Measurements from ENCODE around the gene IPPK. TPM values are rescaled to one million over a fixed set of nuclear protein-coding genes. Genes with fewer than 3 reads are reported as not detected.
"Not testable (repeated sequence)": the region's sequence is repeated elsewhere in the genome, so short reads cannot be mapped to it uniquely, and the experiment has no call there.

The IPPK gene
- total RNA-seq, 1 donor from 2014 or later = 10.1 TPM

- Mint-ChIP-seq H3K4me3 (ENCODE audit: unreplicated experiment) (peak overlapping the region; percentile 57), H3K27ac (ENCODE audit: unreplicated experiment) (peak overlapping the region; percentile 95), H3K27me3 (ENCODE audit: unreplicated experiment) (no peaks in the 10 kb centered on the region), H3K4me1 (ENCODE audit: unreplicated experiment) (peaks cover 28% of the 10 kb centered on the region), H3K36me3 (ENCODE audit: low read depth, unreplicated experiment) (no peaks in the 10 kb centered on the region), H3K9me3 (ENCODE audit: unreplicated experiment) (no peaks in the 10 kb centered on the region)
- TF ChIP-seq, protein P1, sequence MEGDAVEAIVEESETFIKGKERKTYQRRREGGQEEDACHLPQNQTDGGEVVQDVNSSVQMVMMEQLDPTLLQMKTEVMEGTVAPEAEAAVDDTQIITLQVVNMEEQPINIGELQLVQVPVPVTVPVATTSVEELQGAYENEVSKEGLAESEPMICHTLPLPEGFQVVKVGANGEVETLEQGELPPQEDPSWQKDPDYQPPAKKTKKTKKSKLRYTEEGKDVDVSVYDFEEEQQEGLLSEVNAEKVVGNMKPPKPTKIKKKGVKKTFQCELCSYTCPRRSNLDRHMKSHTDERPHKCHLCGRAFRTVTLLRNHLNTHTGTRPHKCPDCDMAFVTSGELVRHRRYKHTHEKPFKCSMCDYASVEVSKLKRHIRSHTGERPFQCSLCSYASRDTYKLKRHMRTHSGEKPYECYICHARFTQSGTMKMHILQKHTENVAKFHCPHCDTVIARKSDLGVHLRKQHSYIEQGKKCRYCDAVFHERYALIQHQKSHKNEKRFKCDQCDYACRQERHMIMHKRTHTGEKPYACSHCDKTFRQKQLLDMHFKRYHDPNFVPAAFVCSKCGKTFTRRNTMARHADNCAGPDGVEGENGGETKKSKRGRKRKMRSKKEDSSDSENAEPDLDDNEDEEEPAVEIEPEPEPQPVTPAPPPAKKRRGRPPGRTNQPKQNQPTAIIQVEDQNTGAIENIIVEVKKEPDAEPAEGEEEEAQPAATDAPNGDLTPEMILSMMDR (IDR thresholded peaks at IDR 0.05; ENCODE audit: unreplicated experiment) = no peak
- DNase-seq (ENCODE audit: low spot score) = peak; percentile 45
These were observed 79.6 kb downstream of the IPPK start for GRCh38 chr9:92590377-92590776.

GRCh38 chr9:92589923-92590322 lies 80.0 kb downstream of the IPPK start:
- Mint-ChIP-seq H3K4me1 (ENCODE audit: unreplicated experiment) (peaks cover 28% of the 10 kb centered on the region), H3K36me3 (ENCODE audit: low read depth, unreplicated experiment) (no peaks in the 10 kb centered on the region), H3K27ac (ENCODE audit: unreplicated experiment) (peak overlapping the region; percentile 95), H3K27me3 (ENCODE audit: unreplicated experiment) (no peaks in the 10 kb centered on the region), H3K9me3 (ENCODE audit: unreplicated experiment) (no peaks in the 10 kb centered on the region), H3K4me3 (ENCODE audit: unreplicated experiment) (no peak overlapping the region)
- DNase-seq (ENCODE audit: low spot score) = no peak
- TF ChIP-seq, protein P1 (IDR thresholded peaks at IDR 0.05; ENCODE audit: unreplicated experiment) = no peak

- Mint-ChIP-seq H3K4me3 (ENCODE audit: unreplicated experiment) (no peak overlapping the region), H3K4me1 (ENCODE audit: unreplicated experiment) (no peaks in the 10 kb centered on the region), H3K36me3 (ENCODE audit: low read depth, unreplicated experiment) (no peaks in the 10 kb centered on the region), H3K27me3 (ENCODE audit: unreplicated experiment) (no peaks in the 10 kb centered on the region), H3K27ac (ENCODE audit: unreplicated experiment) (no peak overlapping the region), H3K9me3 (ENCODE audit: unreplicated experiment) (no peaks in the 10 kb centered on the region)
- no peak for DNase-seq (ENCODE audit: low spot score)
- TF ChIP-seq, protein P1 (IDR thresholded peaks at IDR 0.05; ENCODE audit: unreplicated experiment) = no peak
These were observed 93.8 kb downstream of the IPPK start for GRCh38 chr9:92576175-92576574.

DNA sequence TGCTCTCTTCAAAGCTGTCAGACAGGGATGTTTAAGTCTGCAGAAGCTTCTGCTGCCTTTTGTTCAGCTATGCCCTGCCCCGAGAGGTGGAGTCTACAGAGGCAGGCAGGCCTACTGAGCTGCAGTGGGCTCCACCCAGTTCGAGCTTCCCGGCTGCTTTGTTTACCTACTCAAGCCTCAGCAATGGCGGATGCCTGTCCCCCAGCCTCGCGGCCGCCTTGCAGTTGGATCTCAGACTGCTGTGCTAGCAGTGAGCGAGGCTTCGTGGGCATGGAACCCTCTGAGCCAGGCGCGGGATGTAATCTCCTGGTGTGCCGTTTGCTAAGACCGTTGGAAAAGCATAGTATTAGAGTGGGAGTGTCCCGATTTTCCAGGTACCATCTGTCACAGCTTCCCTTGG lies 96.3 kb downstream of the IPPK start:
- H3K36me3 Mint-ChIP-seq (ENCODE audit: low read depth, unreplicated experiment); H3K27me3 Mint-ChIP-seq (ENCODE audit: unreplicated experiment); H3K4me3 Mint-ChIP-seq (ENCODE audit: unreplicated experiment); H3K9me3 Mint-ChIP-seq (ENCODE audit: unreplicated experiment); H3K4me1 Mint-ChIP-seq (ENCODE audit: unreplicated experiment); H3K27ac Mint-ChIP-seq (ENCODE audit: unreplicated experiment); DNase-seq (ENCODE audit: low spot score): not testable (repeated sequence)

DNA sequence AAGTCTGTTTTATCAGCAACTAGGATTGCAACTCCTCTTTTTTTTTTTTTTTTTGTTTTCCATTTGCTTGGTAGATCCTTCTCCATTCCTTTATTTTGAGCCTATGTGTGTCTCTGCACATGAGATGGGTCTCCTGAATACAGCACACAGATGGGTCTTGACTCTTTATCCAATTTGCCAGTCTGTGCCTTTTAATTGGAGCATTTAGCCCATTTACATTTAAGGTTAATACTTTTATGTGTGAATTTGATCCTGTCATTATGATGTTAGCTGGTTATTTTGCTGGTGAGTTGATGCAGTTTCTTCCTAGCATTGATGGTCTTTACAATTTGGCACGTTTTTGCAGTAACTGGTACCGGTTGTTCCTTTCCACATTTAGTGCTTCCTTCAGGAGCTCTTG lies 98.1 kb downstream of the IPPK start:
- not testable (repeated sequence) for H3K27me3 Mint-ChIP-seq (ENCODE audit: unreplicated experiment); DNase-seq (ENCODE audit: low spot score); H3K9me3 Mint-ChIP-seq (ENCODE audit: unreplicated experiment); H3K27ac Mint-ChIP-seq (ENCODE audit: unreplicated experiment); H3K36me3 Mint-ChIP-seq (ENCODE audit: low read depth, unreplicated experiment); H3K4me3 Mint-ChIP-seq (ENCODE audit: unreplicated experiment); H3K4me1 Mint-ChIP-seq (ENCODE audit: unreplicated experiment)

GRCh38 chr9:92564982-92565381 lies 104.9 kb downstream of the IPPK start:
- no peak for DNase-seq (ENCODE audit: low spot score)
- peaks cover 8% of the 10 kb centered on the region for H3K4me1 Mint-ChIP-seq (ENCODE audit: unreplicated experiment)
- peaks cover 5% of the 10 kb centered on the region for H3K27me3 Mint-ChIP-seq (ENCODE audit: unreplicated experiment)
- H3K9me3 Mint-ChIP-seq (ENCODE audit: unreplicated experiment) = no peaks in the 10 kb centered on the region
- H3K27ac Mint-ChIP-seq (ENCODE audit: unreplicated experiment) = no peak overlapping the region
- H3K4me3 Mint-ChIP-seq (ENCODE audit: unreplicated experiment) = no peak overlapping the region
- no peaks in the 10 kb centered on the region for H3K36me3 Mint-ChIP-seq (ENCODE audit: low read depth, unreplicated experiment)
- TF ChIP-seq, protein P1 (IDR thresholded peaks at IDR 0.05; ENCODE audit: unreplicated experiment) = no peak

All from endothelial cell (in vitro differentiated cells).